Measurements from ENCODE around the gene NOL6.

GRCh38 chr9:33434317-33435105 is 39.2 kb downstream of the NOL6 start:
- TF ChIP-seq CTCF (conservative IDR thresholded peaks at IDR 0.05) (no peak), ZFX (IDR thresholded peaks at IDR 0.05) (no peak)
